Left lung (tissue), 10 donors: ENCODE measurements around the gene BFSP1. TPM values are rescaled to one million over a fixed set of nuclear protein-coding genes. Genes with fewer than 3 reads are reported as not detected.

ENCODE experiments used
- ATAC-seq: fragments of 200-7000 bp; cut with Tn5 transposase; one replicate; pipeline ENCODE4 v1.9.1; 2020; ENCODE audit warnings: moderate library complexity
- DNase-seq, 4 donors: peaks; one replicate each; pipeline ENCODE4 v3.0.0-alpha.2; 2013 to 2020
- H3K27ac ChIP-seq, 2 donors: fragments of 200-600 bp; sonication (generic) in 1 of 2; one replicate each; pipeline versions ENCODE4 v1.5.0 to v1.8.0; 2020 to 2021
- H3K27me3 ChIP-seq, 2 donors: fragments of 200-600 bp; sonication (generic) in 1 of 2; one replicate each; pipeline versions ENCODE4 v1.5.0 to v1.8.0; 2020 to 2021
- H3K36me3 ChIP-seq, 2 donors: fragments of 200-600 bp; sonication (generic) in 1 of 2; one replicate each; pipeline versions ENCODE4 v1.5.0 to v1.8.0; 2020 to 2021
- H3K4me1 ChIP-seq, 2 donors: fragments of 200-600 bp; one replicate each; pipeline ENCODE4 v1.8.0; 2021
- H3K4me3 ChIP-seq, 2 donors: fragments of 200-600 bp; sonication (generic) in 1 of 2; one replicate each; pipeline versions ENCODE4 v1.5.0 to v1.8.0; 2020 to 2021; ENCODE audit warnings: mild to moderate bottlenecking in 1 of 2
- H3K9me3 ChIP-seq, 2 donors: fragments of 200-600 bp; sonication (generic) in 1 of 2; one replicate each; pipeline versions ENCODE4 v1.5.0 to v1.8.0; 2020 to 2021
- intact Hi-C, 2 donors: fragments of 100-400 bp; cut with DNase I; formaldehyde crosslinking; loops; one replicate each; pipeline versions ENCODE4 v1.11.2 to v1.14.2; 2022
- polyA plus RNA-seq, 6 donors: library from polyadenylated mRNA; unstranded; fragments of 120-200 nt; gene quantifications; one replicate each; pipeline ENCODE4 v1.2.1, GENCODE V29; 2013; ENCODE audit not compliant: insufficient read length in 6 of 6
- total RNA-seq, 2 donors: library from RNA; stranded (reverse); fragmentation: NEBNext Ultra II Directional; extraction: Animal tissue kit (Norgen Biotek cat#: 25700); gene quantifications; one replicate each; pipeline ENCODE4 v1.2.1, GENCODE V29; 2021
- TF ChIP-seq, protein P1 (sequence below), 2 donors: fragments of 200-600 bp; sonication (generic) in 1 of 2; IDR thresholded peaks; one replicate each; pipeline versions ENCODE4 v1.5.0 to v1.8.0; 2021; ENCODE audit warnings: antibody characterized with exemption in 2 of 2
- donor health status: DM: no; HTN: yes; CAD: no.
- donor health status: DM: no; HTN: no; CAD: no.

Gene BFSP1
- total and polyA plus RNA-seq, 8 donors = 1.9 to 4.2 (median 3.9) TPM

DNA sequence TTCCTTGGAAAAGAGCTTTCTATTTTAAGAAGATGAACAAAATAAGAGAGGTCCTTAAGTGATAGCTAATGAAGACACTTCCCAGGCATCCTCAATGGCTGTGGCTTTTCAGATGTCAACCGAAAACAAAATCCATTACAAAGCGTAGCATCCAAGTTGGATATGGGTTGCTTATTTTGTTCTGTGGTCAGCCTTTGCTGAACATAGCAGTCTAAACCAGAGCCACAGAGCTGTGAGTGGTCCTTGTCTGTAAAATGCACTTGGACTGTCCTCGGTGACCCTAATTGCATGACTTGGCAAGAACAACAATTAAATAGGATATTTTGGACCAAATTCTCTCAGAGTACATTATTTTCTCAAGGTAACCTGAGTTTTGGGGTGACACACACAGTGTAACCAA, 10.4 kb upstream of the BFSP1 start:
- no peak overlapping the region for H3K4me3 ChIP-seq
- DNase-seq (no peak), ATAC-seq (peak; percentile 31)
- no peaks in the 10 kb centered on the region for H3K36me3 ChIP-seq
- peaks cover 0 to 5% of the 10 kb centered on the region in 2 donors for H3K4me1 ChIP-seq
- intact Hi-C loops = no loop called here
- H3K27me3 ChIP-seq = no peaks in the 10 kb centered on the region
- H3K27ac ChIP-seq = peak overlapping the region; percentile 13 to 70
- TF ChIP-seq, protein P1, sequence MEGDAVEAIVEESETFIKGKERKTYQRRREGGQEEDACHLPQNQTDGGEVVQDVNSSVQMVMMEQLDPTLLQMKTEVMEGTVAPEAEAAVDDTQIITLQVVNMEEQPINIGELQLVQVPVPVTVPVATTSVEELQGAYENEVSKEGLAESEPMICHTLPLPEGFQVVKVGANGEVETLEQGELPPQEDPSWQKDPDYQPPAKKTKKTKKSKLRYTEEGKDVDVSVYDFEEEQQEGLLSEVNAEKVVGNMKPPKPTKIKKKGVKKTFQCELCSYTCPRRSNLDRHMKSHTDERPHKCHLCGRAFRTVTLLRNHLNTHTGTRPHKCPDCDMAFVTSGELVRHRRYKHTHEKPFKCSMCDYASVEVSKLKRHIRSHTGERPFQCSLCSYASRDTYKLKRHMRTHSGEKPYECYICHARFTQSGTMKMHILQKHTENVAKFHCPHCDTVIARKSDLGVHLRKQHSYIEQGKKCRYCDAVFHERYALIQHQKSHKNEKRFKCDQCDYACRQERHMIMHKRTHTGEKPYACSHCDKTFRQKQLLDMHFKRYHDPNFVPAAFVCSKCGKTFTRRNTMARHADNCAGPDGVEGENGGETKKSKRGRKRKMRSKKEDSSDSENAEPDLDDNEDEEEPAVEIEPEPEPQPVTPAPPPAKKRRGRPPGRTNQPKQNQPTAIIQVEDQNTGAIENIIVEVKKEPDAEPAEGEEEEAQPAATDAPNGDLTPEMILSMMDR (IDR thresholded peaks at IDR 0.05) = no peak
- no peaks in the 10 kb centered on the region for H3K9me3 ChIP-seq

DNA sequence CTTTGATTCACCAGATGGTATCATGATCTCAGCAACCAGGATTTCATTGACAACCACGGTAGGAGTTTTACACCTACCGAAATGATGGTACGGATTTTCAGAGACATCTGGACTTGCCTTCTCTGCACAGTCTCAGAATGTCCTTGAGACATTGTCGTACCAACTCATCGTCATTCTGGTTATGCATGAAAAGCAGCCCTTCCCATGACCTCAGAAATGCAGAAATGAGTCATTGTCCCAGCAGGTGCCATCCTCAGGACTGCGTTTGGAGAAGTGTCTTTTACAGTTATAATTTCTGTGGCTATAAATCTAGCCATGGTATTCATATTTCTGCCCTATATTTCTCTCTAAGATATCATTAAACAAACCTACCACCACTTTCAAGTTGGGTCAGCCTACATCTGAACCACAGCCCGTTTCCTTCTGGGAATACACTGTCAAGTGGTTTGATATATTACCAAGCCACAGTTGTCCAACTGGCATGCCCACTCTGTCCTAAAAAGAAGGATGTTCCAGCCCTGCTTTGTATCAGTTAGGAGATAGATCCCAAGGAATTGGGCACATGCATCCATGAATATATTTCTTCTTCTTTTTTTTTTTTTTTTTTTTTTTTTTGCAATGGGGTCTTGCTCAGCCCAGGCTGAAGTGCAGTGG, 7.5 kb upstream of the BFSP1 start:
- no peaks in the 10 kb centered on the region for H3K27me3 ChIP-seq
- ATAC-seq (no peak), DNase-seq (no peak)
- H3K27ac ChIP-seq = no peak overlapping the region
- peaks cover 0 to 5% of the 10 kb centered on the region in 2 donors for H3K4me1 ChIP-seq
- no peaks in the 10 kb centered on the region for H3K9me3 ChIP-seq
- intact Hi-C loops = loop anchor here in 1 of 2 donors (10.0 kb wide), 1 partner anchor 76 kb away; no protein-coding TSS in a partner anchor
- H3K4me3 ChIP-seq = no peak overlapping the region
- TF ChIP-seq, protein P1 (IDR thresholded peaks at IDR 0.05) = no peak
- H3K36me3 ChIP-seq = no peaks in the 10 kb centered on the region

DNA sequence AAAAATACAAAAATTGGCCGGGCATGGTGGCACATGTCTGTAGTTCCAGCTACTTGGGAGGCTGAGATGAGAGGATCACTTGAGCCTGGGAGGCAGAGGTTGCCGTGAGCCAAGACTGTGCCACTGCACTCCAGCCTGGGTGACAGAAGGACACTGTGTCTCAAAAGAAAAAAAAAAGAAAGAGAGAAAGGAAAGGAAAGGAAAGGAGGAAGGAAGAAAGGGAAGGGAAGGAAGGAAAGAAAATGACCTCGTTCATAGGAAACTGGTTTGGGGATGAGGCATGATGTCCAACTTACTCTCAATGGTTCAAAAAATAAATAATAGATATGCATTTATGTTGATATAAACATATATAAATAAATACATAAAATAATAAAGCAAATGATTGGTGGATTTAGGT, 6.8 kb upstream of the BFSP1 start:
- Histone ChIP-seq H3K4me3 (no peak overlapping the region), H3K4me1 (peaks cover 0 to 9% of the 10 kb centered on the region in 2 donors), H3K27me3 (no peaks in the 10 kb centered on the region), H3K27ac (no peak overlapping the region), H3K36me3 (no peaks in the 10 kb centered on the region), H3K9me3 (no peaks in the 10 kb centered on the region)
- TF ChIP-seq, protein P1 (IDR thresholded peaks at IDR 0.05) = no peak
- intact Hi-C loops = loop anchor here in 1 of 2 donors (10.0 kb wide), 1 partner anchor 77 kb away; no protein-coding TSS in a partner anchor
- no peak for ATAC-seq
- no peak for DNase-seq

DNA sequence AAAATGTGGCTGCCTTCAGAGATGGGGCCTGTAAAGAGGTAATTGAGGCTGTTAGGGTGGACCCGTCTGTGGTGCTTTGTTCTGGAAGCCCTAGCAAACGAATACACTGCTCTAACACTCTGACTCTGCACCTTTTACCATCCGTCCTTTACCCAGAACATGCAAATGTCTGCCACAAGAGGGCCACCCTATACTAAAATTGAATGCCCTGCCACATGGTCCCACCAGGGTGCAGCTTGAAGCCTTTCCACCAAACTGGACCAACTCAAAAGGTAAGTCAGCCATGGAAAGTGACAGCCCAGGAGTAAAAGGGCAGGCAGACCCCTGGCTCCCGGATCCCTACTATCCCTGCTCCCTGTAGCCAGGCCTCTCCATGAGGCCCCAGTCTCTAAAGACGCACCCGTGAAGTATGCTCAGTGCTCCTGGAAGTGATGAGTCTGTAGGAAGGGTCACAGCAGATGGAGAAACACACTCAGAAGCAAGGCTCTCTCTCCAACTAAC, 5.8 kb upstream of the BFSP1 start:
- Histone ChIP-seq H3K4me3 (no peak overlapping the region), H3K9me3 (no peaks in the 10 kb centered on the region), H3K27ac (no peak overlapping the region), H3K4me1 (peaks cover 0 to 12% of the 10 kb centered on the region in 2 donors), H3K27me3 (peaks cover 0 to 3% of the 10 kb centered on the region in 2 donors), H3K36me3 (no peaks in the 10 kb centered on the region)
- peak; percentile 96 for ATAC-seq
- DNase-seq = peak in 3 of 4 donors; percentile 65 to 82 (median 66)
- TF ChIP-seq, protein P1 (IDR thresholded peaks at IDR 0.05) = peak; percentile 83 to 91
- intact Hi-C loops = loop anchor here in 1 of 2 donors (10.0 kb wide), 1 partner anchor 78 kb away; no protein-coding TSS in a partner anchor

DNA sequence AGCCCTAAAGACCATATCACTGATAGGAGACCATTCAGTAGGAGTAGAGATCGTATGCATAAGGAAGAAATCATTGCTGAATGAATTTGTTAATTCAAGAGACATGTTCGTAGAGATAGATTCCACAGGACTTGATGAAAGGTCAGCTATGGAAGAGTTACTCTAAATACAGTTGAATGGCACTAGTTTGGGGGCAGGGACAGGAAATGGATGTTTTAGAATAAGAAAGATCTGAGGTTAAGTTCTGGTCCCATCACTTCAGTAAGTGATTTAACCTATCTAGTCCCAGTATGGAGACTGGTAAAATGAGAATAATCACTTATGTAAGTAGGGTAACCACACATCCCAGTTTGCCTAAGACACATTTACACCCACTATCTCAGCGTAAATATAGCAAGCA, 2.9 kb upstream of the BFSP1 start:
- Histone ChIP-seq H3K27me3 (peaks cover 0 to 27% of the 10 kb centered on the region in 2 donors), H3K4me1 (peaks cover 6 to 28% of the 10 kb centered on the region in 2 donors), H3K27ac (no peak overlapping the region), H3K4me3 (no peak overlapping the region), H3K9me3 (no peaks in the 10 kb centered on the region), H3K36me3 (no peaks in the 10 kb centered on the region)
- intact Hi-C loops = loop anchor here in 1 of 2 donors (10.0 kb wide), 1 partner anchor 81 kb away; no protein-coding TSS in a partner anchor
- no peak for ATAC-seq
- TF ChIP-seq, protein P1 (IDR thresholded peaks at IDR 0.05) = no peak
- no peak for DNase-seq
